ENCODE measurements around the gene RAB3IL1.
"Not testable (repeated sequence)": the region's sequence is repeated elsewhere in the genome, so short reads cannot be mapped to it uniquely, and the experiment has no call there.

RAB3IL1 gene

GRCh38 chr11:61954106-61954850 lies 36.9 kb upstream of the RAB3IL1 start:
- DNase-seq = no peak
- intact Hi-C loops (cut with DNase I) = no loop called here

- intact Hi-C loops (cut with DNase I); DNase-seq: not testable (repeated sequence)
Measured at GRCh38 chr11:61953632-61954031, 36.3 kb upstream of the RAB3IL1 start.

GRCh38 chr11:61952882-61953281 lies 35.5 kb upstream of the RAB3IL1 start:
- DNase-seq = no peak
- intact Hi-C loops (cut with DNase I) = no loop called here

- no peak for DNase-seq
Measured at GRCh38 chr11:61951484-61952135, 34.2 kb upstream of the RAB3IL1 start.

GRCh38 chr11:61950035-61950547 lies 32.7 kb upstream of the RAB3IL1 start, which contains the start of gene BEST1:
TSS of gene BEST1 (plus strand) at chr11:61950351. CDS start at chr11:61951807, 1,456 bp downstream.
- intact Hi-C loops (cut with DNase I) = no loop called here
- DNase-seq = peak in 7 of 10 donors; percentile 55 to 95 (median 73)

More at GRCh38 chr11:61951484-61952135, 34.2 kb upstream of the RAB3IL1 start:
- intact Hi-C loops (cut with DNase I) = no loop called here

GRCh38 chr11:61949169-61950034 lies 32.0 kb upstream of the RAB3IL1 start:
- peak; percentile 87 to 99 (median 92) for DNase-seq
- intact Hi-C loops (cut with DNase I) = loop anchor here (2.0 to 5.0 kb wide), 2 partner anchors 17 to 133 kb away; partner anchors contain the start of gene FTH1

- no peak for DNase-seq
- intact Hi-C loops (cut with DNase I) = loop anchor here (2.0 to 5.0 kb wide), 2 partner anchors 18 to 134 kb away; partner anchors contain the start of gene FTH1
Measured at GRCh38 chr11:61948505-61948904, 31.1 kb upstream of the RAB3IL1 start.

- DNase-seq = peak; percentile 74 to 98 (median 90)
- intact Hi-C loops (cut with DNase I) = loop anchor here (1.0 to 5.0 kb wide), 5 partner anchors 19 to 151 kb away; partner anchors contain the start of gene FTH1
Measured at GRCh38 chr11:61947486-61948210, 30.3 kb upstream of the RAB3IL1 start.

- intact Hi-C loops (cut with DNase I) = loop anchor here (1.0 to 5.0 kb wide), 4 partner anchors 50 to 150 kb away; no protein-coding TSS in a partner anchor
- DNase-seq = no peak
Measured at GRCh38 chr11:61946894-61947293, 29.5 kb upstream of the RAB3IL1 start.

GRCh38 chr11:61945191-61945590 lies 27.8 kb upstream of the RAB3IL1 start:
- intact Hi-C loops (cut with DNase I) = loop anchor here (5.0 kb wide), 1 partner anchor 137 kb away; no protein-coding TSS in a partner anchor

GRCh38 chr11:61940466-61940865 lies 23.1 kb upstream of the RAB3IL1 start:
- intact Hi-C loops (cut with DNase I) = no loop called here
- DNase-seq = no peak

More at GRCh38 chr11:61945191-61945590, 27.8 kb upstream of the RAB3IL1 start:
- no peak for DNase-seq

- intact Hi-C loops (cut with DNase I) = no loop called here
- no peak for DNase-seq
Measured at GRCh38 chr11:61935861-61936260, 18.5 kb upstream of the RAB3IL1 start.

GRCh38 chr11:61930933-61931332 lies 13.6 kb upstream of the RAB3IL1 start:
- DNase-seq = no peak
- intact Hi-C loops (cut with DNase I) = no loop called here

GRCh38 chr11:61928606-61929005 lies 11.2 kb upstream of the RAB3IL1 start:
- intact Hi-C loops (cut with DNase I) = no loop called here
- no peak for DNase-seq

- intact Hi-C loops (cut with DNase I) = no loop called here
- no peak for DNase-seq
Measured at GRCh38 chr11:61927501-61927900, 10.1 kb upstream of the RAB3IL1 start.

- DNase-seq = peak in 1 of 10 donors; percentile 10
- intact Hi-C loops (cut with DNase I) = no loop called here
Measured at GRCh38 chr11:61926235-61926634, 8.9 kb upstream of the RAB3IL1 start.

- DNase-seq = no peak
- intact Hi-C loops (cut with DNase I) = no loop called here
Measured at GRCh38 chr11:61925736-61926135, 8.4 kb upstream of the RAB3IL1 start.

GRCh38 chr11:61924064-61924455 lies 6.7 kb upstream of the RAB3IL1 start:
- peak in 1 of 10 donors; percentile 48 for DNase-seq
- intact Hi-C loops (cut with DNase I) = no loop called here

Data from posterior cingulate gyrus (tissue), 11 donors.